Kidney (tissue), 14 donors: ENCODE data around the gene SCYGR2. TPM values are rescaled to one million over a fixed set of nuclear protein-coding genes. Genes with fewer than 3 reads are reported as not detected.

ENCODE experiments used
- DNase-seq, 5 donors: peaks; one replicate each; pipeline ENCODE4 v3.0.0-alpha.2; 2013 to 2020
- FAIRE-seq: peaks from 2 replicates; lab custom pipeline; 2012; peaks lifted over from hg19 to GRCh38; lab: Jason Lieb, UNC
- H3K27ac ChIP-seq, 2 donors: one replicate each; pipeline ENCODE4 v1.7.0; 2013; ENCODE audit warnings: low read depth in 2 of 2, low read length in 2 of 2, inconsistent platforms in 1 of 2
- H3K27me3 ChIP-seq: one replicate; pipeline ENCODE4 v1.7.1; 2013; ENCODE audit warnings: low read length, inconsistent platforms; ENCODE audit not compliant: control insufficient read depth, insufficient read depth
- H3K36me3 ChIP-seq, 3 donors: one replicate each; pipeline versions ENCODE4 v1.7.0 to v1.7.1; 2013; ENCODE audit warnings: low read length in 3 of 3, control low read depth in 1 of 3, inconsistent platforms in 1 of 3; ENCODE audit not compliant: insufficient read depth in 3 of 3, control insufficient read depth in 2 of 3
- H3K4me1 ChIP-seq, 3 donors: one replicate each; pipeline versions ENCODE4 v1.7.0 to v1.7.1; 2013; ENCODE audit warnings: low read length in 3 of 3, inconsistent platforms in 1 of 3, low read depth in 1 of 3; ENCODE audit not compliant: control insufficient read depth in 2 of 3, insufficient read depth in 2 of 3
- H3K4me3 ChIP-seq, 3 donors: one replicate each; pipeline versions ENCODE4 v1.7.0 to v1.8.1; 2013; ENCODE audit warnings: low read length in 3 of 3, control low read depth in 1 of 3, inconsistent platforms in 1 of 3
- H3K9ac ChIP-seq, 3 donors: one replicate each; pipeline versions ENCODE4 v1.7.0 to v1.7.1; 2013; ENCODE audit warnings: low read length in 3 of 3, control low read depth in 1 of 3, inconsistent platforms in 1 of 3
- H3K9me3 ChIP-seq, 3 donors: one replicate each; pipeline versions ENCODE4 v1.7.0 to v1.7.1; 2013; ENCODE audit warnings: low read length in 3 of 3, control low read depth in 1 of 3, inconsistent platforms in 1 of 3; ENCODE audit not compliant: control insufficient read depth in 2 of 3, insufficient read depth in 1 of 3
- CTCF ChIP-seq: IDR thresholded peaks from 3 replicates; pipeline ENCODE4 v1.5.1; 2012; ENCODE audit warnings: mild to moderate bottlenecking, moderate library complexity, borderline replicate concordance; ENCODE audit not compliant: insufficient read depth; ENCODE audit errors: extremely low read depth
- intact Hi-C: fragments of 100-400 bp; cut with DNase I; formaldehyde crosslinking; loops from one replicate; pipeline ENCODE4 v1.11.1; 2022
- polyA plus RNA-seq: library from polyadenylated mRNA; stranded (reverse); fragments of 350-450 nt; fragmentation: Illumina TruSeq; extraction: RNeasy Lipid Tissue Mini Kit (QIAGEN cat#74804); gene quantifications from one replicate; pipeline ENCODE4 v1.2.3, GENCODE V29; 2014; ENCODE audit warnings: low read depth, low replicate concordance; ENCODE audit not compliant: insufficient read depth
- total RNA-seq: library from RNA; stranded (reverse); fragmentation: NEBNext Ultra II Directional; extraction: Animal tissue kit (Norgen Biotek cat#: 25700); gene quantifications from one replicate; pipeline ENCODE4 v1.2.1, GENCODE V29; 2021
- donor health status: control.
- donor health status: control.
- donor health status: control.
- donor health status: control.
- donor health status: control.
- donor health status: DM: yes; HTN: yes; CAD: no.
- donor health status: Normal renal cell carcinoma (clear cell type).

SCYGR2 gene
- total and polyA plus RNA-seq, 2 donors from 2014 or later = not detected

GRCh38 chr2:227613272-227613660 lies 14.6 kb downstream of the SCYGR2 start:
- Histone ChIP-seq H3K4me1 (no peaks in the 10 kb centered on the region), H3K27me3 (no peaks in the 10 kb centered on the region), H3K9ac (no peak overlapping the region), H3K4me3 (no peak overlapping the region), H3K27ac (no peak overlapping the region), H3K9me3 (no peaks in the 10 kb centered on the region), H3K36me3 (no peaks in the 10 kb centered on the region)
- TF ChIP-seq CTCF = no peak
- intact Hi-C loops = no loop called here
- DNase-seq = no peak
- no peak for FAIRE-seq

GRCh38 chr2:227614246-227614645 lies 15.6 kb downstream of the SCYGR2 start:
- no peaks in the 10 kb centered on the region for H3K4me1 ChIP-seq
- H3K4me3 ChIP-seq = no peak overlapping the region
- no peak overlapping the region for H3K9ac ChIP-seq
- DNase-seq (no peak), FAIRE-seq (no peak)
- no peaks in the 10 kb centered on the region for H3K36me3 ChIP-seq
- TF ChIP-seq CTCF = no peak
- no peak overlapping the region for H3K27ac ChIP-seq
- no peaks in the 10 kb centered on the region for H3K9me3 ChIP-seq
- intact Hi-C loops = no loop called here
- H3K27me3 ChIP-seq = no peaks in the 10 kb centered on the region

- no peak for TF ChIP-seq CTCF
- intact Hi-C loops = no loop called here
- Histone ChIP-seq H3K9ac (no peak within 1 kb of the TSS), H3K36me3 (no peaks in the 10 kb centered on the region), H3K9me3 (no peaks in the 10 kb centered on the region), H3K4me3 (no peak within 1 kb of the TSS), H3K27me3 (no peaks in the 10 kb centered on the region), H3K27ac (no peak within 1 kb of the TSS), H3K4me1 (no peaks in the 10 kb centered on the region)
- no peak for FAIRE-seq
- DNase-seq = no peak
Observed at GRCh38 chr2:227614740-227615139, 16.0 kb downstream of the SCYGR2 start, which contains the start of gene SCYGR3. TSS of gene SCYGR3 (minus strand) at chr2:227614840. CDS start at chr2:227614840, 0 bp downstream.

GRCh38 chr2:227615181-227615580 lies 16.5 kb downstream of the SCYGR2 start:
- Histone ChIP-seq H3K27me3 (no peaks in the 10 kb centered on the region), H3K36me3 (no peaks in the 10 kb centered on the region), H3K9me3 (no peaks in the 10 kb centered on the region), H3K9ac (no peak overlapping the region), H3K4me1 (no peaks in the 10 kb centered on the region), H3K27ac (no peak overlapping the region), H3K4me3 (no peak overlapping the region)
- FAIRE-seq (no peak), DNase-seq (no peak)
- no peak for TF ChIP-seq CTCF
- intact Hi-C loops = no loop called here
